VCaP (cell line): ENCODE measurements around the gene SLC2A1.

Experiments
- H3K27ac ChIP-seq: fragments of 450-650 bp; 2 replicates; pipeline ENCODE4 v1.5.1; 2017
- TF ChIP-seq, protein P1 (sequence below): fragments of 450-650 bp; conservative IDR thresholded peaks from 2 replicates; pipeline ENCODE4 v1.5.1; 2017; ENCODE audit warnings: mild to moderate bottlenecking, moderate library complexity

SLC2A1 gene

GRCh38 chr1:42887366-42887765 lies 71.3 kb downstream of the SLC2A1 start:
- TF ChIP-seq, protein P1, sequence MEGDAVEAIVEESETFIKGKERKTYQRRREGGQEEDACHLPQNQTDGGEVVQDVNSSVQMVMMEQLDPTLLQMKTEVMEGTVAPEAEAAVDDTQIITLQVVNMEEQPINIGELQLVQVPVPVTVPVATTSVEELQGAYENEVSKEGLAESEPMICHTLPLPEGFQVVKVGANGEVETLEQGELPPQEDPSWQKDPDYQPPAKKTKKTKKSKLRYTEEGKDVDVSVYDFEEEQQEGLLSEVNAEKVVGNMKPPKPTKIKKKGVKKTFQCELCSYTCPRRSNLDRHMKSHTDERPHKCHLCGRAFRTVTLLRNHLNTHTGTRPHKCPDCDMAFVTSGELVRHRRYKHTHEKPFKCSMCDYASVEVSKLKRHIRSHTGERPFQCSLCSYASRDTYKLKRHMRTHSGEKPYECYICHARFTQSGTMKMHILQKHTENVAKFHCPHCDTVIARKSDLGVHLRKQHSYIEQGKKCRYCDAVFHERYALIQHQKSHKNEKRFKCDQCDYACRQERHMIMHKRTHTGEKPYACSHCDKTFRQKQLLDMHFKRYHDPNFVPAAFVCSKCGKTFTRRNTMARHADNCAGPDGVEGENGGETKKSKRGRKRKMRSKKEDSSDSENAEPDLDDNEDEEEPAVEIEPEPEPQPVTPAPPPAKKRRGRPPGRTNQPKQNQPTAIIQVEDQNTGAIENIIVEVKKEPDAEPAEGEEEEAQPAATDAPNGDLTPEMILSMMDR = no peak
- H3K27ac ChIP-seq = no peak overlapping the region

DNA sequence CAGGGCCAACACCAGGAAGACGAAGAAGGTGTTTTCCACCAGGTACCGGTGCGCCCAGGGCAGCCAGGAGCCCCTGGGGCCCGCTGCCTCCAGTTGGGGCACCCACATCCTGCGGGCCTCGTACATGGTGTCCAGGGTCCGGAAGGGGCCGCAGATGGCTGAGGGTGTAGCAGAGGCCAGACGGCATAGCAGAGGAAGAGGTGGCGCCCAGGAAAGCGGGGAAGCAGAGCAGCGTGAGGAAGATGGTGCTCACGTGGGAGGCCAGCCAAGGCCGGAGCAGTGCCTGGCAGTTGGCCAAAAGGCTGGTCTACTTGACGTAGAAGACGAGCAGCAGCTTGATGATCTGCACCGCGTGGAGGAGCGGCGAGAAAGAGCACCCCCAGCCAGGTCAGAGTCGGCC lies 71.9 kb downstream of the SLC2A1 start:
- TF ChIP-seq, protein P1 = no peak

DNA sequence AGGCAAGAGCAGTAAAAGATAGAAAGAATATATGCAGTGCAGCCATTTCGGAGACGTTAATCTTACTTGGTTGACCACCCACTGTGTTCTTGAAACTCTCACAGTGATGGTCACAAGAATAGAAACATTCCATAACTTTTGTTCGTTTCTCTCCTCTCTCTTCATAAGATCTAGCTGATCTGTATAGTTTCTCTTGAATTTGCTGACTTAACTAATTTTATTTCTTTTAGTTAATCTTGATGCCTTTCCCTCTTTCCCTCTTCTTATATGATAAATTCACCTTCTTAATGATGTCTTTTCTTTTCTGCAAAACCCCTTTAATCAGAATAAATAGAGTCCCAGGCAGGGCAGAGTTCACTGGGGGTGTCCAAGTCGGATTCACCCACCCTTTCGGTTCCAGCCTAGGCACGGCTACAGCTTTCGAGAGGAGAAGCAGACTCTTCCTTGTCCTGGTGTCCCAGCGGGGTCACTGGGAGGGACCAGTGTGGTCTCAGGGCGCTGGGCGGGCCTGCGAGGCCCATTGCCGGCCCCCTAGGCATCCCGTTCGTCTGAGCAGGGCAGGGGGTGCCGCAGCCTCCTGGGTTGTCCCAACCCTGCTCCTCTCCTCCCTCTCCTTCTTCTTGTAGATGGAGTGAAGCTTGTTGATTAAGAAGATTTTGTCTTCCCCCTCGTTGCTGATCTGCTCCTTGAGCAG lies 72.5 kb downstream of the SLC2A1 start:
- TF ChIP-seq, protein P1 = no peak
- no peak overlapping the region for H3K27ac ChIP-seq

More for the DNA sequence above, 71.9 kb downstream of the SLC2A1 start:
- H3K27ac ChIP-seq = no peak overlapping the region

- H3K27ac ChIP-seq = no peak overlapping the region
- TF ChIP-seq, protein P1 = no peak
These were observed 78.3 kb downstream of the SLC2A1 start for GRCh38 chr1:42880384-42880783.

GRCh38 chr1:42877380-42877779 lies 81.3 kb downstream of the SLC2A1 start:
- TF ChIP-seq, protein P1 = no peak
- H3K27ac ChIP-seq = no peak overlapping the region

GRCh38 chr1:42876009-42876408 lies 82.7 kb downstream of the SLC2A1 start:
- TF ChIP-seq, protein P1 = no peak
- no peak overlapping the region for H3K27ac ChIP-seq
